IPS DF 4.7 (cell line): ENCODE data around the gene NCK2.

Source experiments
- DNase-seq: peaks from one replicate; pipeline ENCODE4 v3.0.0-alpha.2; 2013; ENCODE audit warnings: low spot score; ENCODE audit errors: extremely low read depth

The NCK2 gene

DNA sequence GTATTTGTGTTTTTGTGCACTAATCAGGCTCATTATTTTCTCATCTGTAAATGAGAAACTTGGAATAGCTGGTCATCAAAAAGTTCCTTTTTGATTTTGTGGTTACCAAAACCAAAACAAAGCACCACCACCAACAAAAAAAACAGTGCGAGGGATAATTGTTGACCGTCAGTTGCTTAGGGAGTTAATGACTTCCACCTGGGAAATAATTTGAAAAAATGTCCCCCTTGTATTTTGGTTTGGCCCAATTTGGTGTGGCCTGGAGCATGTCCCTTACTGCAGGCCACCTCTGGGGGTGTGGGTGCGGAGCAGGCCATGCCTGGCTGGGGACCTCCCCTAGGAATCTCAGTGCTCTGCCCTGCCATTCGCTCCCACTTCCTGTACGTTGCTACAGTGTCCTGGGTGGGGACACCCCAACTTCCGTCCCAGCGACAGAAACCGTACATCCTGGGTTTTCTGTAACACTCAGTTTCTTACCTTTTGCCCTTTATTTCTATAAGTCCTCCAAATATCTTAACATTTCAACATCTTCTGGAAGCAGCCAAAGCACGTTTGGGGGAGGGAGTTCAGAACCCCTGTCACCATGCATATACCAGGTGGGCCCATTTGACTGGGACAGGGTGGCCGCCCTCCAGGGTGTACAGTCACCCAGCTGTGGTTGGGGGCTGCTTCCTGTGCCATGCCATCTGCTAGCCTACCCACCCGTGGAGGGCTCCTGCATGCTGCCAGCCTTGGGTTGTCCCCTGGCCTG, 31.3 kb downstream of the NCK2 start:
- DNase-seq = no peak

- no peak for DNase-seq
Measured at GRCh38 chr2:105776560-105776928, 31.8 kb downstream of the NCK2 start.

- no peak for DNase-seq
Measured at GRCh38 chr2:105777031-105777482, 32.3 kb downstream of the NCK2 start.

GRCh38 chr2:105777506-105778055, 32.9 kb downstream of the NCK2 start:
- no peak for DNase-seq

GRCh38 chr2:105778080-105778607, 33.4 kb downstream of the NCK2 start:
- DNase-seq = no peak

DNA sequence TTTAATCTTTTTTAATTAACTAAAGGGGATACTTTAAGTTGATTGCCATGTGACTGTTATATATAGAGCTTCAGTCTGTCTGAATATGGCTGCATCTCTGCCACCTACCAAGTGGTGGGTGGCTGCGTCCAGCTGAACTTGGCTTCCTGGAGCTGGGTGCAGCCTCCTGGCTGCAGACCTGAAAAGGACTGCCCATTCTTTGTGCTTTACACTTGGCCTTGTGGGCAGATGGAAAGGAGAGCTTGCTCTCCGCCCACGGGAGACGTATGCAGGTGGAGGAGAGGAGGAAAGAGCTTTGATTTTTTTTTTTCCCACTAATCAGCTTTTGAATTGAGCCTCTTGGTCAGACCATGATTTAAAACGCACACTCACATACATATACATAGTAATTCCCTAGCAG, 34.7 kb downstream of the NCK2 start:
- DNase-seq = no peak

DNA sequence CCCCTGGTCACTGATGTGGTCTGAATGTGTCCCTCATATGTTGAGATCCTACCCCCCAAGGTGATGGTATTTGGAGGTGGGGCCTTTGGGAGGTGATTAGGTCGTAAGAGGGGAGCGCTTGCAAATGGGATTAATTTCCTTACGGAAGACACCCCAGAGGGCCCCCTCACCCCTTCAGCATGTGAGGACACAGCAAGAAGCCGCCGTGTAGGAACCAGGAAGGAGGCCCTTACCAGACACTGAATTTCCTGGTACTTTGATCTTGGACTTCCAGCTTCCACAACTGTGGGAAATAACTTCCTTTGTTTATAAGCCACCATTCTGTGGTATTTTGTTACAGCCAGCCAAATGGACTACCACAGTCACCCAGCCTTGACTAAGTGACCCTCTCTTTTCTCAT, 35.9 kb downstream of the NCK2 start:
- no peak for DNase-seq

- no peak for DNase-seq
Measured at GRCh38 chr2:105781274-105781978, 36.7 kb downstream of the NCK2 start.

GRCh38 chr2:105782123-105782522, 37.4 kb downstream of the NCK2 start:
- no peak for DNase-seq

GRCh38 chr2:105782646-105783045, 37.9 kb downstream of the NCK2 start:
- DNase-seq = no peak

DNA sequence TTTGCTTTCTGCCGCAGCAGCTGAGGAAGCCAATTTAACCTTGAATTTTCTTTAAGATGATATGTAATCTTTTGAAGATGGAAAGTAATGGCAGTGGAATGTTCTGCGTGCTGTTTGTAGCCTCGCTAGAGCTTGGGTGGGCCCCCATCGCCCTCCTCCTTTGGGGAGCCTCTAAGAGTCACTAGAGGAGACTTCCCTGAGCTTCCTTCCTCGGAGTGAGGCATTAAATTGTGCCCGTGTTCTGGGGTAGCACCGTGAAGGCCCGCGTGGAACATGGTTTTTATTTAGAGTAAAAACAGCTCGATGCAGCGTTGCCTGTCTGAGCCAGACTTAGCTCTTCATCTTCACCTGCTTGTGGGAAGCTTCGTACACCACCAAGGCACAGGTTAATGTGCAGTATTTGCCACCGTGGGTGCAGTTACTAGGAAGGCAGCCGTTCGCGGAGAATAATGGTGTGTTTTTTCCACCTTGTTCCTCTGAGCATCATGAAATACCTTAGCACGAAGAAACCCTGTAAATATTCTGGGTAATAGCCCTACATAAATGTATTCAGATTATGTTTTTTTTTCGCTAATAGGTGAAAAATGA, 38.5 kb downstream of the NCK2 start:
- no peak for DNase-seq

DNA sequence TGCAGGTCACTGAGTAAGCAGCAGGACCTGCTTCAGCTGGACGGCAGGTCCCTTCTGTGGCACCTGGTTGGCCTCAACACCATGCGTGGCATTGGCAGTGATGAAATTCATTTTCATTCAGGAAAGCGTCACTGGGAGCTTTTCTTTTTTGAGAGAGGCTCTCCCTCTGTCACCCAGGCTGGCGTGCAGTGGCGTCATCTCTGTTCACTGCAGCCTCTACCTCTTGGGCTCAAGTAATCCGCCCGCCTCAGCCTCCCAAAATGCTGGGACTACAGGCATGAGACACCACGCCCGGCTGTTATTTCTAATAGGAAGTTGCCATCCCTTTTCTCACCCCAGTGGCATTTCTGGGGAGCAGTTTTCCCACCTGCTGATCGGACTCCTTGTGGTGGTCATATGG, 39.3 kb downstream of the NCK2 start:
- no peak for DNase-seq

- no peak for DNase-seq
Measured at GRCh38 chr2:105784589-105784988, 39.9 kb downstream of the NCK2 start.

GRCh38 chr2:105785095-105785847, 40.6 kb downstream of the NCK2 start:
- no peak for DNase-seq

DNA sequence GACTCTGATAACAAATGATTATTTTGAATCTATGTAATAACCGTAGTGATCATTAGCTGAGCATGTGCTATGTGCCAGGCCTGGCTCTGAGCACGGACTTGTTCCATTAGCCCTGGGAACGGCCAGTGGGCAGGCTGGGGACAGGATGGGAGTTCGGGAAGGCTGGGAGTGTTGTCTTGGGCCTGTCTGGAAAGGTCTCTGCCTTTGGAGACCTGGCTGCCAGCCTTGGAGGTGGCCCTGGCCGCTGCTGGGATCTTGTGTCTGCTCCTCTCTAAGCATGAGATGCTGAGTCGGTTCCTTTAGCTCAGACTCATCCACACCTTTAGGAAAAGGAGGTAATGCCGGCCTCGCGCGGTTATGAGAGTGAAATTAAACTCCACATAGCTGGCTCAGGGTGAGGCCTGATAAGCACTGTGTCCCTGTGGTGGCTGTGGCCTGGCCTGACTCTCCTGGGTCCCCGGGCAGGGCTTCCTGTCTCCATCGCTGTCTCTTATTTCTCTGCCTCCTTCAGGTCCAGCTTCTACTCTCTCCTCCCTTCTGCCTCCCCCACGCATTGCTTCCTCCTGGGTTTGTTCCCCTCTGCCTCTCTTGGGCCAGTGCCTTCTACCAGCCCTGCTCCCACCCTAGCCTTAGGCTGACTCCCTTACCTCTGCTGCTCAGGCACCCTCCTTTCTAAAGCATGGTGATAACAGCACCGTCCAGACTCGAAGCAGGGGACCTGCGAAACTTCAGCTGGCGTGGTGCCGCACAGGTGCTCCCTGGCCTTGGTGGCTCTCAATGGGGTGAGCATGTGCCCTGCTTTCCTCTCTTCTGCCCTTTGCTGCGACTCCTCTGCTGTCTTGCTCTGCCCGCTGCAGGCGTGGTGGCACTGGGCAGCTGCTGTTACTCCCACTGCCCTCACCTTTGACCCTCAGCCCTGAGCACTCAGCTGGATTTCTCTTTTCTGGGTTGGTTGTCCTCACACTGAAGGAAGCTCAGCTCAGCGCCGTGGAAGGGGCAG, 41.8 kb downstream of the NCK2 start:
- DNase-seq = no peak

DNA sequence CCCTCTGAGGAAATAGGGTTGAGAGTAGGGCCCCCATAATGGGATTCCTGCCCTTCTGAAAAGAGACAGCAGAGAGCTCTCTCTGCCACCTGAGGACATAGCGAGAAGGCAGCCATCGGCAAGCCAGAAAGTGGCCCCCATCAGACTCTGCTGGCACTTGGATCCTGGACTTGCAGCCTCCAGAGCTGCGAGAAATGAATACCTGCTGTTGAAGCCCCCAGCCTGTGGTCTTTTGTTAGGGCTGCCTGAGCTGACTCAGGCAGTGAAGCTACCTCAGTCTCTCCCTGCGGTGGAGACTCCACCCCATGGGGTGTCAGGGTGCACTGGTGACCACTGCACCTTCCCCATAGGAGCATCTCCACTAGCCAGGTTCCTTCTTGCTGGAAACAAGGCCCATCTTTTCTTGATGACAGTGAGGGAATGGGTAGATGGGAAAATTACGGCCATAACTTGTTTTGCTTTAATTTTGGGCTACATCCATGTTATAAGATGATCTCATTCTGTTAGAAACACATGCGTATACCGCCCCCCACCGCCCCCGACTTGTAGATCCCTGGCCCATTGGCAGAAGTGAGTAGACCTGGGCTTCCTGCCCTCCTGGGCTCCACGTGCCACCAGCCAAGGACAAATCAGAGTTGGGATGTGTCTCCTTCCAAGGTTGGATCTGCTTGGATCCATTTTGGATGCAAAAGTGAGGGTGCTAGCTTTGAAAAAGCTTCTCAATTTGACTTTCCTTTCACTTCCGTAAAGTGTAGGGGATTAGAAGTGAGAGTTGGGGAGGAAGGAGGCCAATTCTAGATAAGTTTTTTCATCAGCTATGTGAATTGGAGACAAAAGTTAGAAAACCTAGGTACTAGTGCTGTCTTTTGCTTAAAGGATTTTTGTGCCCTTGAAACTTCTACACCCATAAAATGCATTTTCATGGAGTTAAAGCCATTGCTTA, 42.9 kb downstream of the NCK2 start:
- DNase-seq = no peak

DNA sequence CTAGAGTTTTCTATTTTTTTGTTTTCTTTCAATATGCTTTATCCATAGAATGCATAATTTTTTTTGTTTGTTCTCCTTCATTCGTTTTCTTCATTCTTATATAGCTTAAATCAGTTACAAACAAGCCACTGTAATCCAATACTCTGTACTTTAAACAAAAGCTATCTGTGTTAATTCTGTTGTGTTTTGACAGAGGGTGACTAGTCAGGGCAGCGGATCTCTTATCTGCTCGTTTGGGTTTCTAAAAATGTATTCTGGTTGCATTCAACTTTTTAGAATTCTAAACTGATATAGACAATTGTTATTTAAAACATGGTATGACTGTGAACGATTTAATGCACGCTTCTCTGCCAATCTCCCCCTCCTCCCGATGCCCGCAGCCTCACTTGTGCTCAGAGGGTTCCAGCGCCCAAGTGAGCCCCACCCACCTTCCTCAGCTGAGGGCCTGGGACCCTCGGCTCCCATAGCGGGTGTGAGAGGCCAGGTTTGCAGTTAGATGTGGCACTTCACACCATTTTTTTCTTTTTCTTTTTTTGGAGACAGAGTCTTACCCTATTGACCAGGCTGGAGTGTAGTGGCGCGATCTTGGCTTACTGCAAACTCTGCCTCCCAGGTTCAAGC, 44.1 kb downstream of the NCK2 start:
- no peak for DNase-seq

DNA sequence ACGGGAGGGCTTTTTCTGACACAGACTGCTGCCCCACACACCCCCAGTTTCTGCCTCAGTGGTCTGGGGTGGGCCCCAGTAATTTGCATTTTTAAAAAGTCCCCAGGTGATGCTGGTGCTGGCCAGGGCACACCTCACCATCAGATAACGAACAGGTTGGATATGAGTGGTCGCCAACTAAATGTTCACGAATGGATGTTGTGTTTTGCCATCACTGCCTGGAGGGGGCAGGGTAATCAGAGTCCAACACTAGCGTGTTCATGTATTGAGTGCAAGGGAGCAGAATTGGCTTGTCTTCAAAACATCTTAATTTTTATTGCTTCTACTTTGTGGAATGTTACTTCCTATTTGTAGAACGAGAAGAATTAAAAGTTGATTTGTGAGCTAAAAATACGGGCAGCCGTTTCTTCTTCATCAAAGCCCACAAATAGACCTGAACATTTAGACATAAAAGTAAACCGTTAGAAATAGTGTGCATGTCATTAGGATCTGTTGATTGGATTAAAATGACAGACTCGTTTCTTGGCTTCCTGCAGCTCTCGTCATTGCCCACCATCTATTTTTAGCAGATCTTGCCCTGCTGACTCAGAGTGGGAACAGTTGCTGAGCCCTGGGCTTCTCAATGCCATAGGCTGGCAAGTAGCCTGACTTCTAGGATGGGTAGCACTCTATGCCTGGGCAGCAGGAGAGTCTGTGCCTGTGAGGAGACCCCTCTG, 45.2 kb downstream of the NCK2 start:
- no peak for DNase-seq
